DND-41 (cell line): Measurements from ENCODE around the gene ANO6.
A peak's percentile ranks its signal among the peaks of the same experiment; 100 is the strongest.

Experiments used
- ATAC-seq: fragments of 200-7000 bp; cut with Tn5 transposase; 3 replicates; pipeline ENCODE4 v1.9.1; 2021; ENCODE audit warnings: low read depth; ENCODE audit not compliant: insufficient read depth
- DNase-seq: peaks from one replicate; pipeline ENCODE4 v3.0.0-alpha.2; 2020
- H2AFZ ChIP-seq: 2 replicates; pipeline ENCODE4 v1.6.0; 2012; ENCODE audit warnings: low read depth, low read length
- H3K27ac ChIP-seq: 2 replicates; pipeline ENCODE4 v1.5.1; 2012; ENCODE audit warnings: low read length, inconsistent platforms
- H3K27me3 ChIP-seq: fragments of 200-600 bp; sonication (generic); 2 replicates; pipeline ENCODE4 v1.6.0; 2012; ENCODE audit warnings: low read length, mild to moderate bottlenecking, inconsistent platforms; ENCODE audit not compliant: insufficient read depth, poor library complexity
- H3K36me3 ChIP-seq: 2 replicates; pipeline ENCODE4 v1.5.1; 2012; ENCODE audit warnings: low read length, inconsistent platforms; ENCODE audit not compliant: insufficient read depth
- H3K4me1 ChIP-seq: 2 replicates; pipeline ENCODE4 v1.5.1; 2012; ENCODE audit warnings: mild to moderate bottlenecking, low read length; ENCODE audit not compliant: insufficient read depth
- H3K4me2 ChIP-seq: 2 replicates; pipeline ENCODE4 v1.6.0; 2012; ENCODE audit warnings: mild to moderate bottlenecking, moderate library complexity, low read length, inconsistent platforms; ENCODE audit not compliant: insufficient read depth
- H3K4me3 ChIP-seq, 2 experiments: fragments of 200-600 bp in 1 of 2; shearing (Covaris generic) in 1 of 2; 2 replicates each; pipeline ENCODE4 v1.5.1; 2012 to 2016; ENCODE audit warnings: inconsistent platforms in 2 of 2, low read length in 2 of 2, mild to moderate bottlenecking in 2 of 2, low read depth in 1 of 2, moderate library complexity in 1 of 2
- H3K79me2 ChIP-seq: 2 replicates; pipeline ENCODE4 v1.6.0; 2012; ENCODE audit warnings: low read length, inconsistent platforms; ENCODE audit not compliant: insufficient read depth
- H3K9ac ChIP-seq: 2 replicates; pipeline ENCODE4 v1.6.0; 2012; ENCODE audit warnings: low read depth, mild to moderate bottlenecking, inconsistent platforms, low read length, moderate library complexity
- H3K9me3 ChIP-seq: 2 replicates; pipeline ENCODE4 v1.5.1; 2012; ENCODE audit warnings: low read length, moderate library complexity, mild to moderate bottlenecking, inconsistent platforms; ENCODE audit not compliant: insufficient read depth, severe bottlenecking
- H4K20me1 ChIP-seq: 2 replicates; pipeline ENCODE4 v1.6.0; 2012; ENCODE audit warnings: low read length; ENCODE audit not compliant: insufficient read depth
- CTCF ChIP-seq: IDR thresholded peaks from 2 replicates; pipeline ENCODE4 v1.5.1; 2012; ENCODE audit warnings: borderline replicate concordance, low read length, moderate library complexity, mild to moderate bottlenecking; ENCODE audit not compliant: poor library complexity, severe bottlenecking; ENCODE audit errors: extremely low read depth
- EZH2 ChIP-seq: IDR thresholded peaks from 3 replicates; pipeline ENCODE4 v1.6.1; 2012; ENCODE audit warnings: borderline replicate concordance, low read depth, mild to moderate bottlenecking, moderate library complexity, low read length, inconsistent platforms; ENCODE audit not compliant: severe bottlenecking

Gene ANO6

GRCh38 chr12:45407981-45408728 lies 192.3 kb downstream of the ANO6 start:
- H2AFZ ChIP-seq = no peak overlapping the region
- no peak overlapping the region for H3K4me3 ChIP-seq
- peak; percentile 47 for DNase-seq
- H3K36me3 ChIP-seq = peaks cover 87% of the 10 kb centered on the region
- TF ChIP-seq CTCF = no peak
- no peaks in the 10 kb centered on the region for H4K20me1 ChIP-seq
- no peaks in the 10 kb centered on the region for H3K27me3 ChIP-seq
- H3K9me3 ChIP-seq = no peaks in the 10 kb centered on the region
- H3K9ac ChIP-seq = no peak overlapping the region
- no peaks in the 10 kb centered on the region for H3K79me2 ChIP-seq
- no peaks in the 10 kb centered on the region for H3K4me1 ChIP-seq
- H3K27ac ChIP-seq = peak overlapping the region; percentile 12; the same call in 1 of the 2 replicates
- H3K4me2 ChIP-seq = no peak overlapping the region
- peak; percentile 81 for ATAC-seq

DNA sequence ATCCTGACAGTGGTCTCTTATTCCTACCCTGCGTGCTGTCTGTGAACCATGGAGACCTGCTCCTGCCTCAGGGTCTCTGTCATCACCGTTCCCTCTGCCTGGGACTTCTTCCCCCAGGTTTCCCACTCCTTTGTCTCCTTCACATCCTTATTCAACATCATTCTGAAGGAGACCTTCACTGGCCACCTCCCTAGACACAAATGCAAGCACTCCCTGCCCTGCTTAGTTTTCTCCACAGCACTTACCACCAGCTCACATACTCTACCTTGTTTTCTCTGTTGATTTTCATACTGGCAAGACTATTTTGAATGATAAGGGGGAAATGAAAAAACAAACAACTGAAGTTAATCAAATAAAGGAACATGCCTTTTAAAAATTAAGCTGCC lies 192.8 kb downstream of the ANO6 start:
- Histone ChIP-seq H4K20me1 (no peaks in the 10 kb centered on the region), H3K4me2 (no peak overlapping the region), H3K9me3 (no peaks in the 10 kb centered on the region), H3K9ac (no peak overlapping the region), H3K4me1 (no peaks in the 10 kb centered on the region), H3K27me3 (no peaks in the 10 kb centered on the region), H3K36me3 (peaks cover 86% of the 10 kb centered on the region), H2AFZ (no peak overlapping the region), H3K79me2 (no peaks in the 10 kb centered on the region), H3K4me3 (no peak overlapping the region), H3K27ac (no peak overlapping the region)
- no peak for ATAC-seq
- DNase-seq = no peak
- TF ChIP-seq EZH2 (no peak), CTCF (no peak)

DNA sequence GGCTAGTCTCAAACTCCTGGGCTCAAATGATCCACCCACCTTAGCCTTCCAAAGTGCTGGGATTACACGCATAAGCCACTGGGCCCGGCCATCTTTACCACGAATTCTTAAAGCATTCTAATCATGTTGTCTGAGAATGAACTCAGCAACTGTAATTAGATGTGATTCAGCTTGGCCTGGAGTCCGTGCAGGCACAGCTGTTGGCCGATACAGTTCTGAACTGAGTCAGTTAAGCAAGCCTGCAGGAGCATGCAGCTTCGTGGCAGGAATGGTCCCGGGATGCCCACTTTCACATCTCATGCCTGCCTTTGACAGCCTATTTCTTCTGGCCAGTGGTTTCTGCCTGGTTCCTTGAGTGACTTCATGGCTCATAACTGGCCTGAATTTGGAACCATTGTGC lies 194.1 kb downstream of the ANO6 start:
- Histone ChIP-seq H3K27ac (no peak overlapping the region), H3K4me2 (no peak overlapping the region), H3K4me1 (no peaks in the 10 kb centered on the region), H3K9me3 (no peaks in the 10 kb centered on the region), H3K79me2 (no peaks in the 10 kb centered on the region), H2AFZ (no peak overlapping the region), H3K4me3 (no peak overlapping the region), H4K20me1 (no peaks in the 10 kb centered on the region), H3K36me3 (peaks cover 80% of the 10 kb centered on the region), H3K9ac (no peak overlapping the region), H3K27me3 (no peaks in the 10 kb centered on the region)
- DNase-seq = no peak
- ATAC-seq = no peak
- TF ChIP-seq EZH2 (no peak), CTCF (no peak)

DNA sequence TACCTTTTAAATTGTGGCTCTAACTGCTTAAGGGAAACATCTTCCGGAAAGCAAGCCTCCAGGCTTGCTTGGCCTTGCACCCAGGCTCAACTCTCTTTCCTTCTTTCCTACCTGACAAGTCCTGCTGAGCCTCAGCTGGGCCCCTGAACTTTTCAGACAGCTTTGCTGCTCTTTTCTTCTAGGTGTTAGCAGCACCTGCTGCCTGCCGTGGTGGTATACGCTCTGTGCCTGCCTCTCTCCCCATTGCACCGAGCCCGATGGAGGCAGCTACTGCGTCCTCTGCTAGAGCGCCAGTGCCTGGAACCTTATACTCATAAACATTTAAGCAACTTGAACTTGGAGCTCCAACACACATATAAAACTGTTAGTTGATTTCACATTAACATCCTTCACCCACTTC lies 195.7 kb downstream of the ANO6 start:
- Histone ChIP-seq H3K36me3 (peaks cover 81% of the 10 kb centered on the region), H3K9me3 (no peaks in the 10 kb centered on the region), H2AFZ (no peak overlapping the region), H4K20me1 (no peaks in the 10 kb centered on the region), H3K9ac (no peak overlapping the region), H3K27me3 (no peaks in the 10 kb centered on the region), H3K27ac (no peak overlapping the region), H3K4me3 (no peak overlapping the region), H3K4me2 (no peak overlapping the region), H3K4me1 (no peaks in the 10 kb centered on the region), H3K79me2 (no peaks in the 10 kb centered on the region)
- DNase-seq (no peak), ATAC-seq (no peak)
- no peak for TF ChIP-seq CTCF
